GM19463 (cell line): ENCODE measurements around the gene TCEA2.

Experiments used
- ATAC-seq: cut with Tn5 transposase; IDR thresholded peaks from one replicate; pipeline ENCODE4 v1.9.1; 2021; ENCODE audit warnings: mild to moderate bottlenecking, moderate library complexity; ENCODE audit not compliant: unreplicated experiment

Gene TCEA2

DNA sequence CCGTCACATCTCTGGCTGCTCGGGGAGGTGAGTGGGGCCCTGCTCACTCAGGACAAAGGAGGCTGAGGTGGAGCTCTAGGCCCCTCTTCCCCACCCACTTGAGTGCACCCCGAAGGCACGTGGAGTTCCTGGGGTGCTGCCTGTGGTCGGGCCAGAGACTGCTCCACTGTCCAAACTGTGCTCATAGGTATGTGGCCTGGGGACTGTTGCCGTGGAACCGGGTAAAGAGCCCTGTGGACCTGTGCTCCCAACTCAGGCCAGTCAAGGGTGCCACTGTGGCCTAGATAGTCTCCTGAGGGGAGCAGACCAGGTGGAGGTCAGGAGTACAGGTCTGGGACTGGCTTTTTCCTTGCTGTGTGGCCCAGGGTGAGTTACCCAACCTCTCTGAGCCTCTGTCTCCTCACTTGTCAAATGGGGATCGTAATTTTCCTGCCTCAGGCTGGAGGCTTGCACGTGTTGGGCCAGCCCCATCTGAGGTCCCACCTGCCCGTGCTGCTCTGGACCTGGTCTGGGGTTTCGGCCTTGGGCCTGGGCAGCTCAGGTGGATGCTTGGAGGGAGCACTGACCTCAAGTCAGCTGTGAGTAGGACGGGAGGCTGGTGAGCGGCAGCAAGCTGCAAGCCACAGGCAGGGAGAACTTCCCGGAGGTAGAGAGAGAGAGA, 56.8 kb downstream of the TCEA2 start:
- ATAC-seq, result no peak

DNA sequence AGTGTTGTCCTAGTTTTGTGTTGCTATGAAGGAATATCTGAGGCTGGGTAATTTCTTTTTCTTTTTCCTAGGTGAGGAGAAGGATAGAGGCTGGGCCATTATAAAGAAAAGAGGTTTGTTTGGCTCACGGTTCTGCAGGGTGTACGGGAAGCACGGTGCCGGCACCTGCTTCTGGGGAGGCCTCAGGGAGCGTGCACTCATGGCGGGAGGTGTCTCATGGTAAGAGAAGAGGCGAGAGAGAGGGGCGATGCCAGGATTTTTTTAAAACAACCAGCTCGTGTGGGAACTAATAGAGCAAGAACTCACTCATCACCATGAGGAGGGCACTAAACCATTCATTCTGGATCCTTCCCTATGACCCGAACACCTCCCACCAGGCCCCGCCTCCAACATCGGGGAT, 58.6 kb downstream of the TCEA2 start:
- ATAC-seq, result no peak
